Naive thymus-derived CD4-positive, alpha-beta T cell (primary cell): Measurements from ENCODE around the gene ANKH. TPM values are rescaled to one million over a fixed set of nuclear protein-coding genes. Genes with fewer than 3 reads are reported as not detected.

Experiments
- ATAC-seq: fragments of 150-1000 bp; cut with Tn5 transposase; 2 replicates; pipeline ENCODE4 v1.10.0; 2021; ENCODE audit warnings: mild to moderate bottlenecking, moderate library complexity
- CTCF ChIA-PET: fragments of 350-600 bp; sonication (Branson Sonifier 250); formaldehyde crosslinking; loops from one replicate; lab custom pipeline; 2021; ENCODE audit warnings: antibody characterized with exemption; lab: Charles Lee
- POLR2A ChIA-PET: fragments of 350-600 bp; sonication (Branson Sonifier 250); formaldehyde crosslinking; loops from one replicate; lab custom pipeline; 2021; ENCODE audit warnings: antibody characterized with exemption, inconsistent platforms; lab: Charles Lee
- DNase-seq, 9 donors: peaks; one replicate each; pipeline versions ENCODE4 v3.0.0 to v3.0.0-alpha.2; 2020 to 2022; ENCODE audit warnings: mixed read lengths in 1 of 9
- H3K27ac ChIP-seq: one replicate; pipeline ENCODE4 v1.7.0; 2013; ENCODE audit warnings: mild to moderate bottlenecking, low read depth, low read length, moderate library complexity
- H3K27me3 ChIP-seq, 2 donors: one replicate each; pipeline ENCODE4 v1.7.0; 2013; ENCODE audit warnings: low read length in 2 of 2, mild to moderate bottlenecking in 2 of 2, moderate library complexity in 2 of 2; ENCODE audit not compliant: control insufficient read depth in 2 of 2, insufficient read depth in 2 of 2
- H3K36me3 ChIP-seq, 3 experiments: 1 replicate in 2 of 3; 2 replicates in 1 of 3; pipeline ENCODE4 v1.7.0; 2013; ENCODE audit warnings: low read length in 3 of 3, mild to moderate bottlenecking in 3 of 3, moderate library complexity in 1 of 3; ENCODE audit not compliant: insufficient read depth in 3 of 3, control insufficient read depth in 2 of 3
- H3K4me1 ChIP-seq, 2 donors: one replicate each; pipeline ENCODE4 v1.7.0; 2013; ENCODE audit warnings: low read length in 2 of 2, mild to moderate bottlenecking in 2 of 2, moderate library complexity in 1 of 2; ENCODE audit not compliant: control insufficient read depth in 2 of 2, insufficient read depth in 2 of 2
- H3K4me3 ChIP-seq: 2 replicates; pipeline ENCODE4 v1.7.0; 2013; ENCODE audit warnings: mild to moderate bottlenecking, low read length
- H3K9me3 ChIP-seq, 3 experiments: 1 replicate in 2 of 3; 2 replicates in 1 of 3; pipeline ENCODE4 v1.7.0; 2013; ENCODE audit warnings: low read length in 3 of 3; ENCODE audit not compliant: control insufficient read depth in 2 of 3
- H3K27ac Mint-ChIP-seq, 9 donors: one replicate each; pipeline ENCODE4 v1.8.0; 2020 to 2022; ENCODE audit warnings: mixed read lengths in 9 of 9, mild to moderate bottlenecking in 8 of 9, moderate library complexity in 5 of 9, inconsistent platforms in 2 of 9
- H3K27me3 Mint-ChIP-seq, 5 donors: one replicate each; pipeline ENCODE4 v1.8.0; 2021 to 2022; ENCODE audit warnings: mixed read lengths in 5 of 5, mild to moderate bottlenecking in 1 of 5
- H3K36me3 Mint-ChIP-seq, 5 donors: one replicate each; pipeline ENCODE4 v1.8.0; 2020 to 2022; ENCODE audit warnings: mixed read lengths in 5 of 5, mild to moderate bottlenecking in 3 of 5, inconsistent platforms in 1 of 5
- H3K4me1 Mint-ChIP-seq, 7 donors: one replicate each; pipeline ENCODE4 v1.8.0; 2020 to 2022; ENCODE audit warnings: mixed read lengths in 7 of 7, mild to moderate bottlenecking in 3 of 7, inconsistent platforms in 1 of 7
- H3K4me3 Mint-ChIP-seq, 10 donors: one replicate each; pipeline ENCODE4 v1.8.0; 2020 to 2022; ENCODE audit warnings: mild to moderate bottlenecking in 10 of 10, mixed read lengths in 10 of 10, moderate library complexity in 6 of 10, inconsistent platforms in 2 of 10
- H3K9me3 Mint-ChIP-seq, 11 donors: one replicate each; pipeline ENCODE4 v1.8.0; 2020 to 2022; ENCODE audit warnings: mixed read lengths in 11 of 11, mild to moderate bottlenecking in 4 of 11, inconsistent platforms in 1 of 11, moderate library complexity in 1 of 11
- intact Hi-C, 2 donors: fragments of 100-400 bp; cut with micrococcal nuclease; formaldehyde crosslinking; loops; one replicate each; pipeline ENCODE4 v1.15.1; 2023
- microRNA-seq: library from miRNA; unstranded; fragments of <30 nt; microRNA quantifications from one replicate; pipeline ENCODE4 v1.2.0, GENCODE V29; 2022; ENCODE audit warnings: borderline microRNAs expressed
- polyA plus RNA-seq, 2 donors: library from polyadenylated mRNA; unstranded; fragments of 300-500 nt; fragmentation: Illumina TruSeq; gene quantifications; one replicate each; pipeline ENCODE4 v1.2.3, GENCODE V29; 2021
- total RNA-seq, 6 experiments: library from RNA in 5 of 6; stranded (reverse) in 5 of 6; gene quantifications; 1 replicate in 5 of 6; 2 replicates in 1 of 6; pipeline ENCODE4 v1.2.3 and lab custom pipeline; 2021 to 2026

Gene ANKH
- total and polyA plus RNA-seq, 7 experiments from 2014 or later = 35.9 to 190 (median 69.5) TPM

- no peak overlapping the region for H3K27ac ChIP-seq
- ChIA-PET CTCF (no interaction called here), POLR2A (interaction anchor here (0.6 kb wide), 2 partner anchors 53 to 293 kb away, joined by 3 to 7 read pairs; no protein-coding TSS in a partner anchor)
- H3K4me1 ChIP-seq = peaks cover 9 to 12% of the 10 kb centered on the region in 2 donors
- peaks cover 11 to 43% (median 38%) of the 10 kb centered on the region in 7 donors for H3K4me1 Mint-ChIP-seq
- ATAC-seq = no peak
- no peak overlapping the region for H3K4me3 ChIP-seq
- no peaks in the 10 kb centered on the region for H3K27me3 Mint-ChIP-seq
- H3K4me3 Mint-ChIP-seq = no peak overlapping the region
- H3K36me3 Mint-ChIP-seq = peaks cover 0 to 23% (median 0%) of the 10 kb centered on the region in 5 donors
- peaks cover 0 to 3% (median 0%) of the 10 kb centered on the region in 11 donors for H3K9me3 Mint-ChIP-seq
- no peaks in the 10 kb centered on the region for H3K27me3 ChIP-seq
- H3K9me3 ChIP-seq = no peaks in the 10 kb centered on the region
- DNase-seq = no peak
- intact Hi-C loops = loop anchor here (5.0 to 10.0 kb wide), 7 partner anchors 144 to 1954 kb away; partner anchors contain the start of genes TRIO (in 2 of the 2), RETREG1 (in 1 of the 2) and ZNF622 (in 1 of the 2)
- no peaks in the 10 kb centered on the region for H3K36me3 ChIP-seq
- H3K27ac Mint-ChIP-seq = peak overlapping the region in 3 of 9 donors; percentile 34 to 50 (median 35)
Observed at GRCh38 chr5:14660833-14661232, 210.7 kb downstream of the ANKH start.

GRCh38 chr5:14659821-14660607 lies 211.6 kb downstream of the ANKH start:
- H3K27me3 ChIP-seq = no peaks in the 10 kb centered on the region
- intact Hi-C loops = loop anchor here (5.0 to 10.0 kb wide), 7 partner anchors 145 to 1955 kb away; partner anchors contain the start of genes TRIO (in 2 of the 2), RETREG1 (in 1 of the 2) and ZNF622 (in 1 of the 2)
- POLR2A ChIA-PET = interaction anchor here (0.6 to 0.7 kb wide), 4 partner anchors 52 to 292 kb away, joined by 3 to 7 read pairs (median 3); no protein-coding TSS in a partner anchor
- H3K4me1 Mint-ChIP-seq = peaks cover 9 to 49% (median 33%) of the 10 kb centered on the region in 7 donors
- no peak overlapping the region for H3K27ac ChIP-seq
- H3K4me3 ChIP-seq = no peak overlapping the region
- peaks cover 9 to 12% of the 10 kb centered on the region in 2 donors for H3K4me1 ChIP-seq
- DNase-seq (no peak), ATAC-seq (no peak)
- no peaks in the 10 kb centered on the region for H3K9me3 ChIP-seq
- peaks cover 0 to 3% (median 0%) of the 10 kb centered on the region in 11 donors for H3K9me3 Mint-ChIP-seq
- no peaks in the 10 kb centered on the region for H3K36me3 ChIP-seq
- H3K4me3 Mint-ChIP-seq = no peak overlapping the region
- no peaks in the 10 kb centered on the region for H3K27me3 Mint-ChIP-seq
- no peak overlapping the region for H3K27ac Mint-ChIP-seq
- peaks cover 0 to 19% (median 0%) of the 10 kb centered on the region in 5 donors for H3K36me3 Mint-ChIP-seq
- CTCF ChIA-PET = interaction anchor here (0.8 kb wide), 1 partner anchor 11 kb away, joined by 4 read pairs; no protein-coding TSS in a partner anchor

GRCh38 chr5:14656898-14657297 lies 214.7 kb downstream of the ANKH start:
- Histone ChIP-seq H3K4me3 (no peak overlapping the region), H3K36me3 (no peaks in the 10 kb centered on the region), H3K27me3 (no peaks in the 10 kb centered on the region), H3K9me3 (no peaks in the 10 kb centered on the region), H3K4me1 (no peaks in the 10 kb centered on the region), H3K27ac (no peak overlapping the region)
- Mint-ChIP-seq H3K4me3 (no peak overlapping the region), H3K27me3 (peaks cover 0 to 10% (median 0%) of the 10 kb centered on the region in 5 donors), H3K9me3 (peaks cover 0 to 3% (median 0%) of the 10 kb centered on the region in 11 donors), H3K36me3 (peaks cover 0 to 8% (median 0%) of the 10 kb centered on the region in 5 donors), H3K27ac (no peak overlapping the region), H3K4me1 (peaks cover 2 to 35% (median 16%) of the 10 kb centered on the region in 7 donors)
- POLR2A ChIA-PET = interaction anchor here (0.6 kb wide), 1 partner anchor 245 kb away, joined by 3 read pairs; no protein-coding TSS in a partner anchor
- no peak for DNase-seq
- intact Hi-C loops = no loop called here
- CTCF ChIA-PET = interaction anchor here (0.9 to 2.4 kb wide), 2 partner anchors 8 to 257 kb away, joined by 3 to 14 read pairs; no protein-coding TSS in a partner anchor
- no peak for ATAC-seq

GRCh38 chr5:14655146-14655741 lies 216.3 kb downstream of the ANKH start:
- Mint-ChIP-seq H3K4me1 (peaks cover 0 to 25% (median 8%) of the 10 kb centered on the region in 7 donors), H3K27me3 (peaks cover 0 to 19% (median 7%) of the 10 kb centered on the region in 5 donors), H3K36me3 (no peaks in the 10 kb centered on the region), H3K9me3 (no peaks in the 10 kb centered on the region), H3K4me3 (no peak overlapping the region), H3K27ac (no peak overlapping the region)
- no peak for DNase-seq
- no peaks in the 10 kb centered on the region for H3K4me1 ChIP-seq
- CTCF ChIA-PET = interaction anchor here (0.9 to 1.7 kb wide), 4 partner anchors 293 to 348 kb away, joined by 3 to 9 read pairs (median 3); no protein-coding TSS in a partner anchor
- H3K9me3 ChIP-seq = no peaks in the 10 kb centered on the region
- no peak overlapping the region for H3K27ac ChIP-seq
- no peak for ATAC-seq
- intact Hi-C loops = no loop called here
- H3K4me3 ChIP-seq = no peak overlapping the region
- POLR2A ChIA-PET = no interaction called here
- H3K27me3 ChIP-seq = no peaks in the 10 kb centered on the region
- no peaks in the 10 kb centered on the region for H3K36me3 ChIP-seq

Small RNAs within 50 kb of the gene (microRNA-seq; reads per million reads assigned to microRNA genes)
- not detected for gene MIR4637

Other genes with a start within 250 kb of the ANKH start
- gene OTULIN, start 207.1 kb downstream of the ANKH start, total RNA-seq = 10 to 100 TPM; 48.3 to 66.9 (median 58.2) TPM
- gene OTULIN, start 207.1 kb downstream of the ANKH start, polyA plus RNA-seq = 10 to 100 TPM; 12.1 to 13.6 TPM